HG03139 (cell line): ENCODE data around the gene SHANK1.

ENCODE experiments used
- ATAC-seq: cut with Tn5 transposase; IDR thresholded peaks from one replicate; pipeline ENCODE4 v1.9.1; 2021; ENCODE audit not compliant: unreplicated experiment

SHANK1 gene

GRCh38 chr19:50662651-50663481 lies 56.7 kb downstream of the SHANK1 start:
- no peak for ATAC-seq

GRCh38 chr19:50661766-50662650 lies 57.6 kb downstream of the SHANK1 start:
- ATAC-seq: no peak

GRCh38 chr19:50661023-50661422 lies 58.6 kb downstream of the SHANK1 start:
- no peak for ATAC-seq

- no peak for ATAC-seq
Measured at GRCh38 chr19:50660088-50660366, 59.6 kb downstream of the SHANK1 start.

- no peak for ATAC-seq
Measured at GRCh38 chr19:50659318-50660087, 60.1 kb downstream of the SHANK1 start.

- ATAC-seq: no peak
Measured at GRCh38 chr19:50658441-50659317, 60.9 kb downstream of the SHANK1 start.

GRCh38 chr19:50657712-50658440 lies 61.7 kb downstream of the SHANK1 start:
- ATAC-seq: no peak

- ATAC-seq: no peak
Measured at GRCh38 chr19:50657222-50657669, 62.4 kb downstream of the SHANK1 start.

- no peak for ATAC-seq
Measured at GRCh38 chr19:50654882-50655281, 64.7 kb downstream of the SHANK1 start.

- no peak for ATAC-seq
Measured at GRCh38 chr19:50652722-50653121, 66.9 kb downstream of the SHANK1 start.

- no peak for ATAC-seq
Measured at GRCh38 chr19:50651174-50651573, 68.4 kb downstream of the SHANK1 start.

GRCh38 chr19:50649433-50650391 lies 69.9 kb downstream of the SHANK1 start, which contains the start of gene C19orf81:
Gene C19orf81 (plus strand): TSS chr19:50649445. CDS start chr19:50649445, 0 bp downstream.
- ATAC-seq: no peak

GRCh38 chr19:50648659-50649058 lies 70.9 kb downstream of the SHANK1 start:
- ATAC-seq: no peak

GRCh38 chr19:50647879-50648615 lies 71.6 kb downstream of the SHANK1 start:
- no peak for ATAC-seq

GRCh38 chr19:50646074-50646807 lies 73.4 kb downstream of the SHANK1 start:
- no peak for ATAC-seq

- no peak for ATAC-seq
Measured at GRCh38 chr19:50645107-50645506, 74.5 kb downstream of the SHANK1 start.

- no peak for ATAC-seq
Measured at GRCh38 chr19:50644315-50644915, 75.2 kb downstream of the SHANK1 start.
